Measurements from ENCODE around the gene ATG10. TPM values are rescaled to one million over a fixed set of nuclear protein-coding genes. Genes with fewer than 3 reads are reported as not detected.
"Not testable (repeated sequence)": the region's sequence is repeated elsewhere in the genome, so short reads cannot be mapped to it uniquely, and the experiment has no call there.

Gene ATG10
- total and polyA plus RNA-seq, 2 donors (not counting 1 experiment from before 2014, with no cell fraction given) = 1.6 to 11.6 TPM

DNA sequence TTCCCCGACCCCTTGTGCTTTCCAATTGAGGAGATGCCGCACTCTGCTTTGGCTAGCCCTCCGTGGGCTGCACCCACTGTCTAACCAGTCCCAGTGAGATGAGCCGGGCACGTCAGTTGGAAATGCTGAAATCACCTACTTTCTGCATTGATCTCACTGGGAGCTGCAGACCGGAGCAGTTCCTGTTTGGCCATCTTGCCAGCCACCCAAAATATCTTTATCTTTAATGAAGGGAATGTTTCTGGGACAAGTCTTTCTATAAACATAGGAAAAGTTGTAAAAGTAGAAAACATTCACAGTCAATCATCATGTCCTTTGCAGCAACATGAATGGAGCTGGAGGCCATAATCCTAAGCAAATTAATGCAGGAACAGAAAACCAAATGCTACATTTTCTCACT is 158.8 kb downstream of the ATG10 start:
- Histone ChIP-seq H3K27me3 (replicated peaks in 1 of 4; ENCODE audit: control extremely low read depth in 1 of 4, control insufficient read depth in 3 of 4, insufficient read depth in 4 of 4, low read length in 3 of 4) (no peaks in the 10 kb centered on the region), H3K4me2 (replicated peaks; ENCODE audit: low read depth, low read length, poor library complexity, severe bottlenecking) (no peak overlapping the region), H3K36me3 (replicated peaks in 1 of 2; ENCODE audit: control extremely low read depth in 1 of 2, control insufficient read depth in 1 of 2, extremely low read depth in 1 of 2, insufficient read depth in 2 of 2, low read length in 1 of 2) (no peaks in the 10 kb centered on the region), H3K9ac (ENCODE audit: low read length) (no peak overlapping the region), H4K20me1 (ENCODE audit: control insufficient read depth, insufficient read depth, low read length, poor library complexity, severe bottlenecking) (no peaks in the 10 kb centered on the region), H2AFZ (ENCODE audit: insufficient read depth, low read depth, low read length, poor library complexity, severe bottlenecking) (no peak overlapping the region), H3K9me3 (ENCODE audit: control extremely low read depth in 1 of 3, control insufficient read depth in 2 of 3, insufficient read depth in 1 of 3, low read length in 2 of 3) (no peaks in the 10 kb centered on the region), H3K4me3 (ENCODE audit: control extremely low read depth in 1 of 5, extremely low read depth in 1 of 5, insufficient read depth in 1 of 5, low read depth in 2 of 5, low read length in 4 of 5) (no peak overlapping the region), H3K27ac (ENCODE audit: low read length in 2 of 2) (no peak overlapping the region), H3K79me2 (ENCODE audit: control insufficient read depth, insufficient read depth, low read length) (no peaks in the 10 kb centered on the region), H3K4me1 (ENCODE audit: control insufficient read depth in 2 of 2, insufficient read depth in 2 of 2, low read length in 2 of 2) (no peaks in the 10 kb centered on the region)
- no peak for ATAC-seq (ENCODE audit: low read depth)
- H3K9me3 Mint-ChIP-seq (ENCODE audit: insufficient read depth) = peaks cover 18% of the 10 kb centered on the region
- ChIA-PET POLR2A (no interaction called here), CTCF (no interaction called here)
- DNase-seq = no peak
- no peak overlapping the region for H3K4me3 Mint-ChIP-seq
- intact Hi-C loops (cut with micrococcal nuclease) = loop anchor here (10.0 kb wide), 1 partner anchor 454 kb away; no protein-coding TSS in a partner anchor
- H3K27me3 Mint-ChIP-seq = no peaks in the 10 kb centered on the region
- TF ChIP-seq, protein P1, sequence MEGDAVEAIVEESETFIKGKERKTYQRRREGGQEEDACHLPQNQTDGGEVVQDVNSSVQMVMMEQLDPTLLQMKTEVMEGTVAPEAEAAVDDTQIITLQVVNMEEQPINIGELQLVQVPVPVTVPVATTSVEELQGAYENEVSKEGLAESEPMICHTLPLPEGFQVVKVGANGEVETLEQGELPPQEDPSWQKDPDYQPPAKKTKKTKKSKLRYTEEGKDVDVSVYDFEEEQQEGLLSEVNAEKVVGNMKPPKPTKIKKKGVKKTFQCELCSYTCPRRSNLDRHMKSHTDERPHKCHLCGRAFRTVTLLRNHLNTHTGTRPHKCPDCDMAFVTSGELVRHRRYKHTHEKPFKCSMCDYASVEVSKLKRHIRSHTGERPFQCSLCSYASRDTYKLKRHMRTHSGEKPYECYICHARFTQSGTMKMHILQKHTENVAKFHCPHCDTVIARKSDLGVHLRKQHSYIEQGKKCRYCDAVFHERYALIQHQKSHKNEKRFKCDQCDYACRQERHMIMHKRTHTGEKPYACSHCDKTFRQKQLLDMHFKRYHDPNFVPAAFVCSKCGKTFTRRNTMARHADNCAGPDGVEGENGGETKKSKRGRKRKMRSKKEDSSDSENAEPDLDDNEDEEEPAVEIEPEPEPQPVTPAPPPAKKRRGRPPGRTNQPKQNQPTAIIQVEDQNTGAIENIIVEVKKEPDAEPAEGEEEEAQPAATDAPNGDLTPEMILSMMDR (IDR thresholded peaks at IDR 0.05) = no peak
- TF ChIP-seq EZH2 (IDR thresholded peaks at IDR 0.05; ENCODE audit: borderline replicate concordance, insufficient read depth, low read depth, low read length, poor library complexity, severe bottlenecking) = no peak
- no peak overlapping the region for H3K27ac Mint-ChIP-seq
- H3K4me1 Mint-ChIP-seq = no peaks in the 10 kb centered on the region
- WGBS (ENCODE audit: insufficient coverage) = 98% methylated on average over 5 of the region's 6 CpGs

DNA sequence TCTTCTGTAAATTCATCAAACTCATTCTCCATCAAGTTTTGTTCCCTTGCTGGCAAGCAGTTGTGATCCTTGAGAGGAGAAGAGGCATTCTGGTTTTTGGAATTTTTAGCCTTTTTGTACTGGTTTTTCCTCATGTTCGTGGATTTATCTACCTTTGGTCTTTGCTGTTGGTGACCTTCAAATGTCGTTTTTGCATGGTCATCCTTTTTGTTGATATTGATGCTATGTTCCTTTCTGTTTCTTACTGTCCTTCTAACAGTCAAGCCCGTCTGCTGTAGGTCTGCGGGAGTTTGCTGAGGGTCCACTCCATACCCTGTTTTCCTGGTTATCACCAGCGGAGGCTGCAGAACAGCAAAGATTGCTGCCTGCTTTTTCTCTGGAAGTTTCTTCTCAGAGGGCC is 165.4 kb downstream of the ATG10 start:
- ATAC-seq (ENCODE audit: low read depth) = no peak
- 99% methylated on average over 5 of the region's 5 CpGs for WGBS (ENCODE audit: insufficient coverage)
- TF ChIP-seq, protein P1 (IDR thresholded peaks at IDR 0.05) = no peak

DNA sequence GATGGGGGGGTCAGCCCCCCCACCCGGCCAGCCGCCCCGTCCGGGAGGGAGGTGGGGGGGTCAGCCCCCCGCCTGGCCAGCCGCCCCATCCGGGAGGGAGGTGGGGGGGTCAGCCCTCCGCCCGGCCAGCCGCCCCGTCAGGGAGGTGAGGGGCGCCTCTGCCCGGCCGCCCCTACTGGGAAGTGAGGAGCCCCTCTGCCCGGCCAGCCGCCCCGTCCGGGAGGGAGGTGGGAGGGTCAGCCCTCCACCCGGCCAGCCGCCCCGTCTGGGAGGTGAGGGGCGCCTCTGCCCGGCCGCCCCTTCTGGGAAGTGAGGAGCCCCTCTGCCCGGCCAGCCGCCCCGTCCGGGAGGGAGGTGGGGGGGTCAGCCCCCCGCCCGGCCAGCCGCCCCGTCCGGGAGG is 168.0 kb downstream of the ATG10 start:
- H3K4me3 ChIP-seq (ENCODE audit: control extremely low read depth in 1 of 5, extremely low read depth in 1 of 5, insufficient read depth in 1 of 5, low read depth in 2 of 5, low read length in 4 of 5); H3K27ac ChIP-seq (ENCODE audit: low read length in 2 of 2); H3K27me3 Mint-ChIP-seq; H3K27ac Mint-ChIP-seq; H3K4me1 ChIP-seq (ENCODE audit: control insufficient read depth in 2 of 2, insufficient read depth in 2 of 2, low read length in 2 of 2); H3K79me2 ChIP-seq (ENCODE audit: control insufficient read depth, insufficient read depth, low read length); H3K36me3 ChIP-seq (replicated peaks in 1 of 2; ENCODE audit: control extremely low read depth in 1 of 2, control insufficient read depth in 1 of 2, extremely low read depth in 1 of 2, insufficient read depth in 2 of 2, low read length in 1 of 2); CTCF ChIA-PET; H3K4me2 ChIP-seq (replicated peaks; ENCODE audit: low read depth, low read length, poor library complexity, severe bottlenecking); POLR2A ChIA-PET; H3K4me3 Mint-ChIP-seq; H2AFZ ChIP-seq (ENCODE audit: insufficient read depth, low read depth, low read length, poor library complexity, severe bottlenecking); H4K20me1 ChIP-seq (ENCODE audit: control insufficient read depth, insufficient read depth, low read length, poor library complexity, severe bottlenecking); ATAC-seq (ENCODE audit: low read depth); H3K27me3 ChIP-seq (replicated peaks in 1 of 4; ENCODE audit: control extremely low read depth in 1 of 4, control insufficient read depth in 3 of 4, insufficient read depth in 4 of 4, low read length in 3 of 4); DNase-seq; H3K9ac ChIP-seq (ENCODE audit: low read length); H3K4me1 Mint-ChIP-seq: not testable (repeated sequence)
- H3K9me3 Mint-ChIP-seq (ENCODE audit: insufficient read depth) = peaks cover 16% of the 10 kb centered on the region
- intact Hi-C loops (cut with micrococcal nuclease) = loop anchor here (10.0 kb wide), 1 partner anchor 445 kb away; no protein-coding TSS in a partner anchor
- peaks cover 0 to 10% (median 0%) of the 10 kb centered on the region in 3 donors for H3K9me3 ChIP-seq (ENCODE audit: control extremely low read depth in 1 of 3, control insufficient read depth in 2 of 3, insufficient read depth in 1 of 3, low read length in 2 of 3)
- no CpG with 5 or more reads among the region's 33 CpGs for WGBS (ENCODE audit: insufficient coverage)

More for the DNA sequence above, 165.4 kb downstream of the ATG10 start:
- Mint-ChIP-seq H3K4me1 (no peaks in the 10 kb centered on the region), H3K27ac (no peak overlapping the region), H3K9me3 (ENCODE audit: insufficient read depth) (peaks cover 12% of the 10 kb centered on the region), H3K4me3 (no peak overlapping the region), H3K27me3 (no peaks in the 10 kb centered on the region)
- Histone ChIP-seq H3K79me2 (ENCODE audit: control insufficient read depth, insufficient read depth, low read length) (no peaks in the 10 kb centered on the region), H3K36me3 (replicated peaks in 1 of 2; ENCODE audit: control extremely low read depth in 1 of 2, control insufficient read depth in 1 of 2, extremely low read depth in 1 of 2, insufficient read depth in 2 of 2, low read length in 1 of 2) (no peaks in the 10 kb centered on the region), H3K9me3 (ENCODE audit: control extremely low read depth in 1 of 3, control insufficient read depth in 2 of 3, insufficient read depth in 1 of 3, low read length in 2 of 3) (peaks cover 0 to 10% (median 0%) of the 10 kb centered on the region in 3 donors), H3K4me2 (replicated peaks; ENCODE audit: low read depth, low read length, poor library complexity, severe bottlenecking) (no peak overlapping the region), H3K9ac (ENCODE audit: low read length) (no peak overlapping the region), H3K27ac (ENCODE audit: low read length in 2 of 2) (no peak overlapping the region), H2AFZ (ENCODE audit: insufficient read depth, low read depth, low read length, poor library complexity, severe bottlenecking) (no peak overlapping the region), H4K20me1 (ENCODE audit: control insufficient read depth, insufficient read depth, low read length, poor library complexity, severe bottlenecking) (no peaks in the 10 kb centered on the region), H3K27me3 (replicated peaks in 1 of 4; ENCODE audit: control extremely low read depth in 1 of 4, control insufficient read depth in 3 of 4, insufficient read depth in 4 of 4, low read length in 3 of 4) (no peaks in the 10 kb centered on the region), H3K4me3 (ENCODE audit: control extremely low read depth in 1 of 5, extremely low read depth in 1 of 5, insufficient read depth in 1 of 5, low read depth in 2 of 5, low read length in 4 of 5) (no peak overlapping the region), H3K4me1 (ENCODE audit: control insufficient read depth in 2 of 2, insufficient read depth in 2 of 2, low read length in 2 of 2) (no peaks in the 10 kb centered on the region)
- no peak for DNase-seq
- CTCF ChIA-PET = no interaction called here
- POLR2A ChIA-PET = no interaction called here
- intact Hi-C loops (cut with micrococcal nuclease) = loop anchor here (10.0 kb wide), 1 partner anchor 448 kb away; no protein-coding TSS in a partner anchor
